GM18517 (cell line): ENCODE results near the gene ATXN7L1.
"Not testable (repeated sequence)": the region's sequence is repeated elsewhere in the genome, so short reads cannot be mapped to it uniquely, and the experiment has no call there.

Experiments
- ATAC-seq: cut with Tn5 transposase; IDR thresholded peaks from one replicate; pipeline ENCODE4 v1.9.1; 2021; ENCODE audit warnings: mild to moderate bottlenecking, moderate library complexity; ENCODE audit not compliant: unreplicated experiment

Gene ATXN7L1

DNA sequence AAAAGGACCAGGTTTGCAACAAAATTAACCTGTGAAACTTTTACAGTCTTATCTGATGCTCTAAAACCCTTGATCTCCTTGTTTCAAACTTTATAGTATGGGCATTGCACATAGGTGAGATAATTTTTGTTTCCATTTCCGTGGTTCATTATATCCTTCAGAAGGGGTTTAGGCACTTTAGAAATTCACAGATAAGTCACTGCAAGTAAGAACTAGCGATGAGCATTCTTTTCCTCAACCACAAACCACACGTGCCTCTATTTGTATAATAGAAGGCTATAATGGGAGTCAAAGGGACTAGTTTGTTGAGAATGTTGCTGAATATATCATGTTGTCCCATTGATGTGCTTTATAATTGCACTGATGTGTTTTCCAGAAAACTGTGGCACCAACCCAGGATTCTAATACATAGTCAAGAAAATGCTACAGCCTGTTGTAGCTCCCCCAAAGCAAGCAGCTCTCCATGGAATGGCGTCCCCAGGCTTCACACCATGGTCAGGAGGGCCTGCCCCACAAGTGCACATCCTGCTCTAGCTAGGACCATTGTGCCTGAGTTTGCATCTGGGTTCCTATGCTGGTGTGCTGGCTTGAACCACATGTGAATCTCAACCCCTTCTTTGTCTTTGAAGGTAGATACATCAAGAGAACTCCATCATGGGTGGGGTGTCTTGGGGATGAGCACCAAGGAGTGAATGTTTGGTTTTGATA is 14.0 kb upstream of the ATXN7L1 start:
- ATAC-seq: no peak

DNA sequence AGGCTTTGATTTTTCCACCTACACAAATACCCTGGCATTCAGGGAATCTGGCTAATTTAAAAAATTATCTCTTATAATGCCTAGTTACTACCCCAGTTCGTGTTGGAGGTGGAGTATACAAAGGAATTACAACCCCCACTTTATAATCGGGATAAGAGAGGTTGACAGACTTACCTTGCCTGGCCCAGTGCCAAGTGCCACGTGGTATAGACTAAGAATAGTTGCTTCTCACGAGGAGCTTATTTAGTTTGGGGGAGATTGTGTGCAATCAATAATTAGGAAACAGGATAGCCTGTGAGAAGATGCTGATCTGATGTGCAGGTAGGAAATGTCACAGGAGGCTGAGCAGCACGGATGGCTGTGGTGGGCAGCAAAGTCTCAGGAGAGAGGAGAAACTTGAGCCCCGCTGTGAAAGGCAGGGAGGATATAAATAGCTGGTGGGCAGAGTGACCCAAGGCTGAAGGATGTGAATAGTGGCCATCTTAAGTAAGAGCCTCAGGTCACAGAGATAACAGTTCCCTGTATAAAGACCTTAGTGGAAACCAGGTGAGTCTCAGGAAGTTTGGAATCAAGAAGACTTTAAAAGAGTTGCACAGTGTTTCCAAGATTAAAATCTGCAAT is 11.3 kb upstream of the ATXN7L1 start:
- no peak for ATAC-seq

- no peak for ATAC-seq
Observed at GRCh38 chr7:105886776-105887175, 10.4 kb upstream of the ATXN7L1 start.

- ATAC-seq: no peak
Observed at GRCh38 chr7:105885387-105886111, 9.2 kb upstream of the ATXN7L1 start.

DNA sequence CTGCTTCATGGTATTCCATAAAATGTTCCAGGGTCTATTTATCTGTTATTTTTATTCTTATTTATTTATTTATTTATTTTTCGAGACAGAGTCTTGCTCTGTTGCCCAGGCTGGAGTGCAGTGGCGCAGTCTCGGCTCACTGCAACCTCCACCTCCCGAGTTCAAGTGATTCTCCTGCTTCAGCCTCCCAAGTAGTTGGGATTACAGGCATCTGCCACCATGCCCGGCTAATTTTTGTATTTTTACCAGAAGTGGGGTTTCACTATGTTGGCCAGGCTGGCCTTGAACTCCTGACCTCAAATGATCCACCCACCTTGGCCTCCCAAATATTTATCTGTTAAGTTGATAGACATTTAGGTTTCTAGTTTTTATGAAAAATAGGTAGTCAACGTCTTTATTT is 6.8 kb upstream of the ATXN7L1 start:
- ATAC-seq: not testable (repeated sequence)

GRCh38 chr7:105881439-105881838 is 5.0 kb upstream of the ATXN7L1 start:
- ATAC-seq: no peak

GRCh38 chr7:105880571-105881330 is 4.4 kb upstream of the ATXN7L1 start:
- ATAC-seq: no peak

GRCh38 chr7:105879782-105880181 is 3.4 kb upstream of the ATXN7L1 start:
- ATAC-seq: no peak

GRCh38 chr7:105878746-105879605 is 2.6 kb upstream of the ATXN7L1 start:
- ATAC-seq: no peak

DNA sequence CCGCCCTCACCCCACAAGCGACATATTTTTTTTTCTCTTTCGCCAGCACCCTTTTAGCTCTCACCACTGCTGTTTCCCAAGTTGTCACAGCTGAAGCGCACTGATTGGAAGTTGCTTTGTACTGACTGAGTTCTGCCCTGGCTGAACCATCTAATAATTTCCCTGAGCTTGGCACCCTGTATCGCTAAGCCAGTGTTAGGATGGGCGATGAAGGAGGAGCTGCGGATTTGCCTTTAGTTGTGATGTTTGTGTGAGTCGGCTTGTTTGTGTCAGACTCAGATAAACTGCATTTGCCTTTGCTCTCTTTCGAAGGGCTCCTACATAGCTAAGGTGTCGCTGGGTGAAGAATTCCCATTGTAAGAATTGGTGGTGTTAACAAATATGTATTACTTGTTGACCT is 1.3 kb upstream of the ATXN7L1 start:
- ATAC-seq: no peak

- no peak for ATAC-seq
Observed at GRCh38 chr7:105876964-105877601, 684 bp upstream of the ATXN7L1 start.

DNA sequence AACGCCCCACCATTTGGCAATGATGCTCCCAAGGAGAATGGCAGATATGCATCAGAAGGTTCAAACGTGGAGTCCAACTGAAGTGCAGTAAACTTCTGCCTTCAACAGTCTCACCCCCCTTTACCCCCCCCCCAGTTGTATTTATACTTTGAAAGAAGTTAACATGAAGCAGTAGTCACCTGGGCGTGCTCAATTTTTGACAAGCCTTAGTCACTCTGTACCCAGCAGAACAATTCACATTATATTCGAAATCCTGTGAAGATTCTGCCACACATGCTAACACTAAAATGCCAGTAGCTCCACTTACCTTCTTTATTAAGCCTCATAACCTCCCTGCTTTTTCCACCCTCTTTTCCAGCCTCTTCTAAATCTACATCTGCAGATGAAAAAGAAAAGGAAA is 894 bp downstream of the ATXN7L1 start:
- ATAC-seq: no peak

DNA sequence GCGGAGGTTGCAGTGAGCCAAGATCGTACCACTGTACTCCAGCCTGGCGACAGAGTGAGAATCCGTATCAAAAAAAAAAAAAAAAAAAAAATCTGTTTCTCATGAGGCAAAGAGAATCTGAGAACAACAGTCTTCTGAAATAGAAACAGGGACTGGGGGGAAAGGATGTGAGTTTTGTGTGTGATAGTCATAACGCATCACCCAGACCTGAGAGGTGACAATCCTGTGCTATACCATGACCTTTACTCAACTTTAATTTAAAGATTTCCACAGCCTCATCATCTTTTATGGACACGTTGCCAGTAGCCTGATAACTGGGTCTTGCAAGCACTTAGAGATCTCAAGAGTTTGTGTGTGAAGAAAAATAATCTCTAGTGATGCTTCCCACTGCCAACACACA is 2.3 kb downstream of the ATXN7L1 start:
- no peak for ATAC-seq

DNA sequence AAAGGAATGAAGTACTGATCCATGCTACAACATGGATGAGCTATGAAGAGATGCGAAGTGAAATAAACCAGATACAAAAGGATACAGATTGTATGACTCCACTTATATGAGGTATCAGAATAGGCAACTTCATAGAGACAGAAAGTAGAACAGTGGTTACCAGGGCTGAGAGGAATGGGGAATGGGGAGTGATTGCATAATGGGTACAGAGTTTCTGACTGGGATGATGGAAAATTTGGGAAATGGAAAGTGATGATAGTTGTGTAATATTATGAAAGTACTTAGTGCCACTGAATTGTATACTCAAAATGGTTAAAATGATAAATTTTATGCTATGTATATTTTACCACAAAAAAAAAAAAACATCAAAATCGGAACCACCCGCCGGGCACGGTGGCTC is 3.9 kb downstream of the ATXN7L1 start:
- no peak for ATAC-seq

- no peak for ATAC-seq
Observed at GRCh38 chr7:105871142-105871541, 5.3 kb downstream of the ATXN7L1 start.

- no peak for ATAC-seq
Observed at GRCh38 chr7:105866102-105866801, 10.1 kb downstream of the ATXN7L1 start.

DNA sequence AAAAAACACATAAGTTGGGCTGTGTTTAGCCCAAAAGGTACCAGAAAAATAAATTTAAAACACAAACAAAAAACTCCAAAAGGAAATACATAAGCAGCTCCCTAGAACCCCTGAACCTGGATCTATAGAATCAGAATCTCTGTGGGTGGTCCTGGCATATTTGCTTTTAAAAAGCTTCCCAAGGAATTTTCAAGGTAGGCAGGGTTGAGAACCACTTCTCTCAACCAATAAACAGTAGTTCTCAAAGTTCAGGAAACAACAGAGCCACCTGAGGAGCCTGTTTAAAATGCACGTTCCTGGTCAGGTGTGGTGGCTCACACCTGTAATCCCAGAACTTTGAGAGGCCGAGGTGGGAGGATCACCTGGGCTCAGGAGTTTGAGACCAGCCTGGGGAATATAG is 12.5 kb downstream of the ATXN7L1 start:
- ATAC-seq: no peak

- ATAC-seq: no peak
Observed at GRCh38 chr7:105862770-105863169, 13.6 kb downstream of the ATXN7L1 start.

DNA sequence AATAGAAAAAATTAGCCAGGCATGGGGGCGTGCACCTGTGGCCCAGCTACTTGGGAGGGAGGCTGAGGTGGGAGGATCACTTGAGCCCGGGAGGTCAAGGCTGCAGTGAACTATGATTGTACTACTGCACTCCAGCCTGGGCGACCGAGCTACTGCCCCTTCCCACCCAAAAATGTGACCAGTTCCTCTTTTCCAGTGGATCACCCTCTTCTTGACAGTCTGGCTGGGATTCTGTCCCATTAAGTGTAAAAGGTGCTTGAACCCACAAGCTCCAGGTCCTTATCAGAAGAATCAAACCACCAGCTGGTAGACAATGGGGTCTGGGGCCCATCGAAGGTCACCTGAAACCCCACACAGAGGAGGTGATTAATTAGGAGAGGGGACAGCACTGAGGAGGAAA is 14.1 kb downstream of the ATXN7L1 start:
- no peak for ATAC-seq
